ENCODE measurements around the gene ATXN10.
A peak's percentile ranks its signal among the peaks of the same experiment; 100 is the strongest.
"Not testable (repeated sequence)": the region's sequence is repeated elsewhere in the genome, so short reads cannot be mapped to it uniquely, and the experiment has no call there.

The ATXN10 gene

GRCh38 chr22:45671783-45672563, at the start of gene ATXN10:
Gene ATXN10, plus strand, starts transcription at chr22:45671834. Its CDS starts 230 bp downstream, at chr22:45672064.
- peak; percentile 22 to 57 for DNase-seq (ENCODE audit: low read depth in 2 of 2)

- no peak for DNase-seq (ENCODE audit: low read depth in 2 of 2)
These were observed 49.6 kb upstream of the ATXN10 start for GRCh38 chr22:45621836-45622600.

GRCh38 chr22:45623464-45624145, 48.0 kb upstream of the ATXN10 start:
- not testable (repeated sequence) for DNase-seq (ENCODE audit: low read depth in 2 of 2)

- no peak for DNase-seq (ENCODE audit: low read depth in 2 of 2)
These were observed 45.4 kb upstream of the ATXN10 start for GRCh38 chr22:45626198-45626651.

GRCh38 chr22:45627489-45628233, 44.0 kb upstream of the ATXN10 start:
- no peak for DNase-seq (ENCODE audit: low read depth in 2 of 2)

- DNase-seq (ENCODE audit: low read depth in 2 of 2) = no peak
These were observed 43.1 kb upstream of the ATXN10 start for GRCh38 chr22:45628515-45628914.

- no peak for DNase-seq (ENCODE audit: low read depth in 2 of 2)
These were observed 42.1 kb upstream of the ATXN10 start for GRCh38 chr22:45629469-45630089.

- no peak for DNase-seq (ENCODE audit: low read depth in 2 of 2)
These were observed 41.2 kb upstream of the ATXN10 start for GRCh38 chr22:45630436-45630835.

- DNase-seq (ENCODE audit: low read depth in 2 of 2) = no peak
These were observed 40.3 kb upstream of the ATXN10 start for GRCh38 chr22:45631140-45631840.

GRCh38 chr22:45631841-45632238, 39.8 kb upstream of the ATXN10 start:
- DNase-seq (ENCODE audit: low read depth in 2 of 2) = no peak

- no peak for DNase-seq (ENCODE audit: low read depth in 2 of 2)
These were observed 38.7 kb upstream of the ATXN10 start for GRCh38 chr22:45632791-45633515.

GRCh38 chr22:45636683-45637082, 35.0 kb upstream of the ATXN10 start:
- DNase-seq (ENCODE audit: low read depth in 2 of 2) = no peak

- no peak for DNase-seq (ENCODE audit: low read depth in 2 of 2)
These were observed 33.4 kb upstream of the ATXN10 start for GRCh38 chr22:45638197-45638596.

GRCh38 chr22:45638834-45639746, 32.5 kb upstream of the ATXN10 start:
- DNase-seq (ENCODE audit: low read depth in 2 of 2) = no peak

GRCh38 chr22:45639747-45640102, 31.9 kb upstream of the ATXN10 start:
- DNase-seq (ENCODE audit: low read depth in 2 of 2) = no peak

- no peak for DNase-seq (ENCODE audit: low read depth in 2 of 2)
These were observed 31.2 kb upstream of the ATXN10 start for GRCh38 chr22:45640291-45640940.

- no peak for DNase-seq (ENCODE audit: low read depth in 2 of 2)
These were observed 30.6 kb upstream of the ATXN10 start for GRCh38 chr22:45640941-45641621.

GRCh38 chr22:45642986-45643385, 28.6 kb upstream of the ATXN10 start:
- no peak for DNase-seq (ENCODE audit: low read depth in 2 of 2)
